ENCODE data around the gene DOCK10. TPM values are rescaled to one million over a fixed set of nuclear protein-coding genes. Genes with fewer than 3 reads are reported as not detected.

DOCK10 gene
- polyA plus RNA-seq, 1 donor (not counting 4 experiments of a cell fraction or from before 2014, with no cell fraction given): 2.5 TPM

DNA sequence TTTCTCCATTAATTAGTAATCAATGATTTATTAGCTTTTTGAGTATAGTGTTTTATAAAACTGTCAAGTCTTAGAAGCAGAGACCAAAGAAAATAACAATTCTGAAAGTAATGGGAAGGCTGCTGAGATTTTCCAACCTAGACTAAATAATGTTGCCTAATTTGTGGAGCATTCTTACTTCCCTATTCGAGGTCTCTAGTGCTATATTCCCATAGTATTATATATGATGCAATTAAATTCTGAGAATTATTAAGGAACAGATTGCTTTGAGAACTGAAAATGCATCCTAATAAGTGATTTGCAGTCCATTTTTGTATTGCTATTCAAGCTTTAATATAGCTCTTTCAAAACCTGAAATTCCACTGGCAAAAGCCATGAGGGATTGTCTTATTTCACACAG, 27.7 kb upstream of the DOCK10 start:
- no peaks in the 10 kb centered on the region for H3K4me1 ChIP-seq (ENCODE audit: control insufficient read depth, extremely low read depth, insufficient read depth, low read length)
- dilution Hi-C loops (cut with MboI; ENCODE audit: extremely low pct_ligation_motif_present, low sequenced_read_pairs): no loop called here
- FAIRE-seq: no peak

DNA sequence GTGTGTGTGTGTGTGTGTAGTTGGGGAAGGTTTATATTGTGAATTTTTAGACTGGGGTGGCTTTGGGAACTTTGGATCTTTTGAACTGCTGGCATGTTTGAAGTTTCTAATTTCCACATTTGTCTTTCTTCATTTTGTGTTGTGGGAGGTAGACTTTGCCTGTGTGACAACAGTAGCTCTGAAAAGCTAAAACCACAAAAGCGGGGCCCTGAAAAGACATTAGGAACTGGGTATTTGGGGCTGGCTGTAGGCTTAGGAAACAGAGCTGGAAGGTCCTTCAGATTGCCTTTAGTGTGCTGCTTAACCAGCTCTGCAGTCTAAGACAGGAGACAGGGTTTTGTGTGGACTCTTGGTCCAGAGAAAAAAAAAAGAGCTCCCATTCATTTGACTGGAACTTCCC, 27.2 kb upstream of the DOCK10 start:
- no peak overlapping the region for H2AFZ ChIP-seq (ENCODE audit: control insufficient read depth, low read length)
- H3K4me3 ChIP-seq (ENCODE audit: control insufficient read depth in 2 of 3, extremely low read depth in 1 of 3, insufficient read depth in 2 of 3, low read depth in 1 of 3, low read length in 3 of 3): no peak overlapping the region
- FAIRE-seq: no peak

More for the DNA sequence above, 27.7 kb upstream of the DOCK10 start:
- H3K9ac ChIP-seq (ENCODE audit: control insufficient read depth, extremely low read depth, insufficient read depth, low read length): no peak overlapping the region
- H3K4me2 ChIP-seq (ENCODE audit: control insufficient read depth, extremely low read depth, insufficient read depth, low read depth, low read length): no peak overlapping the region
- no peaks in the 10 kb centered on the region for H3K36me3 ChIP-seq (ENCODE audit: control insufficient read depth in 2 of 2, extremely low read depth in 1 of 2, insufficient read depth in 2 of 2, low read length in 2 of 2)
- no peak for TF ChIP-seq EZH2 (IDR thresholded peaks at IDR 0.05; ENCODE audit: low read length)
- TF ChIP-seq, protein P1, sequence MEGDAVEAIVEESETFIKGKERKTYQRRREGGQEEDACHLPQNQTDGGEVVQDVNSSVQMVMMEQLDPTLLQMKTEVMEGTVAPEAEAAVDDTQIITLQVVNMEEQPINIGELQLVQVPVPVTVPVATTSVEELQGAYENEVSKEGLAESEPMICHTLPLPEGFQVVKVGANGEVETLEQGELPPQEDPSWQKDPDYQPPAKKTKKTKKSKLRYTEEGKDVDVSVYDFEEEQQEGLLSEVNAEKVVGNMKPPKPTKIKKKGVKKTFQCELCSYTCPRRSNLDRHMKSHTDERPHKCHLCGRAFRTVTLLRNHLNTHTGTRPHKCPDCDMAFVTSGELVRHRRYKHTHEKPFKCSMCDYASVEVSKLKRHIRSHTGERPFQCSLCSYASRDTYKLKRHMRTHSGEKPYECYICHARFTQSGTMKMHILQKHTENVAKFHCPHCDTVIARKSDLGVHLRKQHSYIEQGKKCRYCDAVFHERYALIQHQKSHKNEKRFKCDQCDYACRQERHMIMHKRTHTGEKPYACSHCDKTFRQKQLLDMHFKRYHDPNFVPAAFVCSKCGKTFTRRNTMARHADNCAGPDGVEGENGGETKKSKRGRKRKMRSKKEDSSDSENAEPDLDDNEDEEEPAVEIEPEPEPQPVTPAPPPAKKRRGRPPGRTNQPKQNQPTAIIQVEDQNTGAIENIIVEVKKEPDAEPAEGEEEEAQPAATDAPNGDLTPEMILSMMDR (optimal IDR thresholded peaks at IDR 0.05 in 1 of 3, IDR thresholded peaks at IDR 0.05 in 1 of 3, conservative IDR thresholded peaks at IDR 0.05 in 1 of 3; ENCODE audit: extremely low read depth in 1 of 3, insufficient read depth in 2 of 3, low read length in 3 of 3): no peak
- no peak overlapping the region for H3K27ac ChIP-seq (ENCODE audit: control insufficient read depth, insufficient read depth, low read length)
- no peaks in the 10 kb centered on the region for H3K9me3 ChIP-seq (ENCODE audit: control insufficient read depth, low read depth, low read length)
- no peaks in the 10 kb centered on the region for H4K20me1 ChIP-seq (ENCODE audit: control insufficient read depth, extremely low read depth, insufficient read depth, low read length)
- no peak overlapping the region for H3K4me3 ChIP-seq (ENCODE audit: control insufficient read depth in 2 of 3, extremely low read depth in 1 of 3, insufficient read depth in 2 of 3, low read depth in 1 of 3, low read length in 3 of 3)
- no peaks in the 10 kb centered on the region for H3K79me2 ChIP-seq (ENCODE audit: control insufficient read depth, insufficient read depth, low read length)
- H3K27me3 ChIP-seq (ENCODE audit: control insufficient read depth, extremely low read depth, insufficient read depth, low read length): no peaks in the 10 kb centered on the region
- H3K9me1 ChIP-seq (ENCODE audit: control insufficient read depth, extremely low read depth, insufficient read depth, low read length): no peaks in the 10 kb centered on the region
- H2AFZ ChIP-seq (ENCODE audit: control insufficient read depth, low read length): no peak overlapping the region
- DNase-seq (ENCODE audit: low read depth, low spot score): no peak

More for the DNA sequence above, 27.2 kb upstream of the DOCK10 start:
- Histone ChIP-seq H3K27me3 (ENCODE audit: control insufficient read depth, extremely low read depth, insufficient read depth, low read length) (no peaks in the 10 kb centered on the region), H4K20me1 (ENCODE audit: control insufficient read depth, extremely low read depth, insufficient read depth, low read length) (no peaks in the 10 kb centered on the region), H3K36me3 (ENCODE audit: control insufficient read depth in 2 of 2, extremely low read depth in 1 of 2, insufficient read depth in 2 of 2, low read length in 2 of 2) (no peaks in the 10 kb centered on the region), H3K9me3 (ENCODE audit: control insufficient read depth, low read depth, low read length) (no peaks in the 10 kb centered on the region), H3K79me2 (ENCODE audit: control insufficient read depth, insufficient read depth, low read length) (no peaks in the 10 kb centered on the region), H3K4me1 (ENCODE audit: control insufficient read depth, extremely low read depth, insufficient read depth, low read length) (no peaks in the 10 kb centered on the region), H3K9me1 (ENCODE audit: control insufficient read depth, extremely low read depth, insufficient read depth, low read length) (no peaks in the 10 kb centered on the region), H3K27ac (ENCODE audit: control insufficient read depth, insufficient read depth, low read length) (no peak overlapping the region), H3K4me2 (ENCODE audit: control insufficient read depth, extremely low read depth, insufficient read depth, low read depth, low read length) (no peak overlapping the region), H3K9ac (ENCODE audit: control insufficient read depth, extremely low read depth, insufficient read depth, low read length) (no peak overlapping the region)
- TF ChIP-seq, protein P1 (optimal IDR thresholded peaks at IDR 0.05 in 1 of 3, IDR thresholded peaks at IDR 0.05 in 1 of 3, conservative IDR thresholded peaks at IDR 0.05 in 1 of 3; ENCODE audit: extremely low read depth in 1 of 3, insufficient read depth in 2 of 3, low read length in 3 of 3): no peak
- no peak for TF ChIP-seq EZH2 (IDR thresholded peaks at IDR 0.05; ENCODE audit: low read length)
- dilution Hi-C loops (cut with MboI; ENCODE audit: extremely low pct_ligation_motif_present, low sequenced_read_pairs): no loop called here
- no peak for DNase-seq (ENCODE audit: low read depth, low spot score)
